Gastroesophageal sphincter (tissue), 4 donors: ENCODE data around the gene PLIN1. TPM values are rescaled to one million over a fixed set of nuclear protein-coding genes. Genes with fewer than 3 reads are reported as not detected.
"Not testable (repeated sequence)": the region's sequence is repeated elsewhere in the genome, so short reads cannot be mapped to it uniquely, and the experiment has no call there.

ENCODE experiments used
- ATAC-seq: fragments of 150-250 bp; one replicate; pipeline ENCODE4 v1.9.1; 2016; ENCODE audit warnings: mild to moderate bottlenecking, moderate library complexity
- H3K27ac ChIP-seq, 4 donors: fragments of 200-600 bp; sonication (generic) in 3 of 4; 1 replicate in 3 of 4; 2 replicates in 1 of 4; pipeline ENCODE4 v1.5.1; 2016 to 2019
- H3K27me3 ChIP-seq: fragments of 200-600 bp; sonication (generic); one replicate; pipeline ENCODE4 v1.5.1; 2019
- H3K36me3 ChIP-seq, 2 donors: fragments of 200-600 bp; sonication (generic); one replicate each; pipeline ENCODE4 v1.5.1; 2019; ENCODE audit warnings: control low read depth in 1 of 2
- H3K4me1 ChIP-seq, 3 donors: fragments of 200-600 bp; sonication (generic); 1 replicate in 2 of 3; 2 replicates in 1 of 3; pipeline ENCODE4 v1.5.1; 2016 to 2019; ENCODE audit warnings: control low read depth in 2 of 3
- H3K4me3 ChIP-seq, 2 donors: fragments of 200-600 bp; sonication (generic); one replicate each; pipeline ENCODE4 v1.5.1; 2019; ENCODE audit warnings: mild to moderate bottlenecking in 1 of 2, moderate library complexity in 1 of 2
- H3K9me3 ChIP-seq, 3 donors: fragments of 200-600 bp; sonication (generic); one replicate each; pipeline ENCODE4 v1.5.1; 2017 to 2019; ENCODE audit warnings: control low read depth in 2 of 3
- EP300 ChIP-seq: sonication (generic); formaldehyde crosslinking; IDR thresholded peaks from one replicate; pipeline ENCODE4 v1.6.1; 2017; ENCODE audit warnings: antibody characterized with exemption, mild to moderate bottlenecking
- POLR2A ChIP-seq, 2 donors: fragments of 450-650 bp; IDR thresholded peaks; one replicate each; pipeline ENCODE4 v1.6.1; 2017; ENCODE audit warnings: antibody characterized with exemption in 2 of 2, mild to moderate bottlenecking in 2 of 2, moderate library complexity in 1 of 2
- POLR2AphosphoS5 ChIP-seq: sonication (generic); formaldehyde crosslinking; IDR thresholded peaks from one replicate; pipeline ENCODE4 v1.6.1; 2017; ENCODE audit warnings: antibody characterized with exemption
- WGBS, 2 donors: methylation state at CpG; one replicate each; pipeline ENCODE4 v1.1.5; 2018; ENCODE audit warnings: low coverage in 1 of 2; 5-methylcytosine and 5-hydroxymethylcytosine counted together
- total RNA-seq, 4 donors: library from RNA; depleted of rRNA; stranded (reverse); fragments of >200 nt; gene quantifications; one replicate each; pipeline ENCODE4 v1.1.0, GENCODE V29; 2016
- TF ChIP-seq, protein P1 (sequence below), 4 experiments: fragments of 200-600 bp in 2 of 4; fragments of 450-650 bp in 2 of 4; sonication (generic) in 1 of 4; IDR thresholded peaks; one replicate each; pipeline ENCODE4 v1.5.1; 2017 to 2019; ENCODE audit warnings: antibody characterized with exemption in 4 of 4, mild to moderate bottlenecking in 2 of 4, moderate library complexity in 2 of 4

Gene PLIN1
- total RNA-seq, 4 donors from 2014 or later, result 1.2 to 22.2 (median 2.5) TPM

DNA sequence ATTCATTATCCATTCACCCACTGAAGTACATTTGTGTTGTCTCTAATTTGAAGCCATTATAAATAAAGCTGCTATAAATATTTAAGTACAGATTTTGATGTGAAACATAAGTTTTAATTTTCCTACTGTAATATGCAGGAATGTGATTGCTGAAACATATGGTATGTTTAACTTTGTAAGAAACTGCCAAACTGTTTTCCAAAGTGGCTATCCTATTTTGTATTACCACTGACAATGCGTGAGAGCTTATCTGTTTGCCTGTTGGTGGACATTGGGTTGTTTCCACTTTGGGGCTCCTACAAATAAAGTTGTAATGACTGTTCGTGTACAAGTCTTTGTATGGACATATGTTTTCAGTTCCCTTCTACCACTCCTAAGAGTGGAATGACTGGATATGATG is 13.9 kb upstream of the PLIN1 start:
- 12 to 23% methylated on average over 2 of the region's 2 CpGs for WGBS, 2 donors
- no peak for ATAC-seq
- no peaks in the 10 kb centered on the region for H3K9me3 ChIP-seq
- H3K4me3 ChIP-seq, result no peak overlapping the region
- peaks cover 0 to 26% (median 6%) of the 10 kb centered on the region in 3 donors for H3K4me1 ChIP-seq
- no peaks in the 10 kb centered on the region for H3K36me3 ChIP-seq
- H3K27ac ChIP-seq, result no peak overlapping the region
- H3K27me3 ChIP-seq, result no peaks in the 10 kb centered on the region
- no peak for TF ChIP-seq POLR2AphosphoS5
- TF ChIP-seq, protein P1, sequence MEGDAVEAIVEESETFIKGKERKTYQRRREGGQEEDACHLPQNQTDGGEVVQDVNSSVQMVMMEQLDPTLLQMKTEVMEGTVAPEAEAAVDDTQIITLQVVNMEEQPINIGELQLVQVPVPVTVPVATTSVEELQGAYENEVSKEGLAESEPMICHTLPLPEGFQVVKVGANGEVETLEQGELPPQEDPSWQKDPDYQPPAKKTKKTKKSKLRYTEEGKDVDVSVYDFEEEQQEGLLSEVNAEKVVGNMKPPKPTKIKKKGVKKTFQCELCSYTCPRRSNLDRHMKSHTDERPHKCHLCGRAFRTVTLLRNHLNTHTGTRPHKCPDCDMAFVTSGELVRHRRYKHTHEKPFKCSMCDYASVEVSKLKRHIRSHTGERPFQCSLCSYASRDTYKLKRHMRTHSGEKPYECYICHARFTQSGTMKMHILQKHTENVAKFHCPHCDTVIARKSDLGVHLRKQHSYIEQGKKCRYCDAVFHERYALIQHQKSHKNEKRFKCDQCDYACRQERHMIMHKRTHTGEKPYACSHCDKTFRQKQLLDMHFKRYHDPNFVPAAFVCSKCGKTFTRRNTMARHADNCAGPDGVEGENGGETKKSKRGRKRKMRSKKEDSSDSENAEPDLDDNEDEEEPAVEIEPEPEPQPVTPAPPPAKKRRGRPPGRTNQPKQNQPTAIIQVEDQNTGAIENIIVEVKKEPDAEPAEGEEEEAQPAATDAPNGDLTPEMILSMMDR (IDR thresholded peaks at IDR 0.05), result no peak
- TF ChIP-seq EP300, result no peak
- TF ChIP-seq POLR2A (IDR thresholded peaks at IDR 0.05), result no peak

DNA sequence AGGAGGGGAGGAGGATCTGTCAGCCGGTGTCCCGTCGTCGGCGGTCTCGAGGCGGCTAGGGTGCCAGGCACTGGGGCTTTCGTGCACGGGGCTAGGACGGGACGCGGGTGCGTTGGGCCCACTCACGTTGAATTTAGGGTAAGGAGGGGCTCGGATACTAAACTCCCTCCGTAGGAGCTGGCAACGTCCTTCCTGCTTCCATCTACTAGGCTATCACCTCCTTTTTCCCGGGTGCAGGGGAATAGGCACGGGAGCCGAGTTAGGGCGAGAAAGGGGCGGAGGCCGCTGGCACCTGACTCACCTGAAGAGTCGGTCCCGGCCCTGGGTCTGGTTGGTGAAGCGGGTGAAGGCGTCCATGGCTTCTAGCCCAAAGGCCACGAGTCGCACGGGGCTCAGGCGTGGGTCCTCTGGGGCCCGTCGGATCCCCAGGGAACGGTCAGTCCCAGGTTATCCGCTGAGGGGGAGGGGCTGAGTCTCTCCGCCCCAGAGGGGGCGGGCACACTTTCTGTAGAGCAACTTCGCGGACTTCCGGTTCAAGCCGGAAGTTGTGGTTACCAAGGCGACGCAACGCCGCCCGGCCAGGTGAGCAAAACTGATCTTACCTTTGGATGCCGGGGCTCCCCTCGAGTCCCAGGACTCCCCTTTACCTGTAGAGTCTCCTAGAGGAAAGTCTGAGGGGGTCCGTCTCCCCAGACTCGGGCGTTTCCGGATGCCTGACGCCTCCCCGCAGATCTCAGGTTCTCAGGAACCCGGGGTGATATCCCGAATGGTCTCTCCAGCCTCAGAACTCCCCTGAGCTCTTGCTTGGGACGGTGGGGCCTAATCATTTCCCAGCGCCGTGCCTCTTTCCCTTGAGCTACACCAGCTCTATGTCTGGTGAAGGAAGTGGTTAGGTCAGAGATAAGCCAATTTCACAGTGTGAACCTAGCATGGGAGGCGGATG is 11.4 kb upstream of the PLIN1 start, which contains the start of the genes PEX11A and WDR93:
Gene PEX11A, minus strand, starts transcription at position 479 of the 943 bp plus-strand sequence. Its CDS starts 122 bp downstream, at position 357.
Gene WDR93, plus strand, starts transcription at position 536 of the 943 bp plus-strand sequence. CDS start 10,936 bp downstream, outside the sequence.
- WGBS, 2 donors, result 0 to 5% methylated on average over 2 to 13 of the region's 60 CpGs

DNA sequence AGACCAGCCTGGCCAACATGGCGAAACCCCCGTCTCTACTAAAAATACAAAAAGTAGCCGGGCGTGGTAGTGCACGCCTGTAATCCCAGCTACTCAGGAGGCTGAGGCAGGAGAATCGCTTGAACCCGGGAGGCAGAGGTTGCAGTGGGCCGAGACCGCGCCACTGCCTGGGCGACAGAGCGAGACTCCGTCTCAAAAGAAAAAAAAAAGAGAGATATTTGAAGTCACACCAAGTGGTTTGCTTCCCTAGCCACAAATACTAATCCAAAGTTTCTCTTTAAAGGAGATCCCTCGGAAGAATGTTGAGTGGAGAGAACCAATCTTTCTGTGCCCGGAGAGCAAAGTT is 10.7 kb upstream of the PLIN1 start:
- Histone ChIP-seq H3K36me3 (peaks cover 0 to 11% of the 10 kb centered on the region in 2 donors), H3K27ac (peak overlapping the region in 3 of 4 donors; percentile 61 to 79 (median 77)), H3K4me3 (peak overlapping the region; percentile 84 to 90), H3K4me1 (peaks cover 0 to 48% (median 6%) of the 10 kb centered on the region in 3 donors)
- WGBS, 2 donors, result 40 to 41% methylated on average over 1 to 5 of the region's 15 CpGs
- not testable (repeated sequence) for H3K27me3 ChIP-seq, ATAC-seq, H3K9me3 ChIP-seq

More for the DNA sequence above, 11.4 kb upstream of the PLIN1 start, which contains the start of the genes PEX11A and WDR93:
- ATAC-seq, result peak; percentile 93
- H3K27ac ChIP-seq, result peak within 1 kb of the TSS in 3 of 4 donors; percentile 61 to 79 (median 77)
- peaks cover 0 to 6% of the 10 kb centered on the region in 2 donors for H3K36me3 ChIP-seq
- H3K4me1 ChIP-seq, result peaks cover 0 to 48% (median 6%) of the 10 kb centered on the region in 3 donors
- no peaks in the 10 kb centered on the region for H3K9me3 ChIP-seq
- H3K4me3 ChIP-seq, result peak within 1 kb of the TSS; percentile 84 to 90
- TF ChIP-seq POLR2A (IDR thresholded peaks at IDR 0.05) (peak; percentile 12 to 31), EP300 (no peak), POLR2AphosphoS5 (peak; percentile 51)
- TF ChIP-seq, protein P1 (IDR thresholded peaks at IDR 0.05), result peak in 1 of 4 experiments; percentile 20
- H3K27me3 ChIP-seq, result no peaks in the 10 kb centered on the region

DNA sequence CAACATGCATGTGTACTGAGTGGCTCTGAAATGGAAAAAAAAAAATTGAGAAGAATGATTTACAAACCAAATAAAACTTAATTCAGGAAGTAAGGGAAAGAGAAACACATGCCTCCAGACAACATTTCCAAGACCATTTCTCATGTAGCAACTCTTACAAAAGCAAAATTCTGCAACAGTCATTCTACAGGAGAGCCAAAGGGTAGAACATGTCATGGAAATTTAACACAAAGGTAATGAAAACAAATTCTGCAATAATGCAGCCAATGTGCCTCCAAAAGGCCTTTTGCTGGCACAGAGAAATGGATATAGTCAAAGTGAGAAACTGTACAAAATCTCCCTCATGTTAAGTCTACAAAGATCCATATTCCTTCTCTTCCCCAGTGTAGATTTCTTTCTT is 7.4 kb upstream of the PLIN1 start:
- TF ChIP-seq EP300, result no peak
- no peak for TF ChIP-seq POLR2AphosphoS5
- TF ChIP-seq POLR2A (IDR thresholded peaks at IDR 0.05), result no peak
- TF ChIP-seq, protein P1 (IDR thresholded peaks at IDR 0.05), result no peak
- ATAC-seq, result no peak

DNA sequence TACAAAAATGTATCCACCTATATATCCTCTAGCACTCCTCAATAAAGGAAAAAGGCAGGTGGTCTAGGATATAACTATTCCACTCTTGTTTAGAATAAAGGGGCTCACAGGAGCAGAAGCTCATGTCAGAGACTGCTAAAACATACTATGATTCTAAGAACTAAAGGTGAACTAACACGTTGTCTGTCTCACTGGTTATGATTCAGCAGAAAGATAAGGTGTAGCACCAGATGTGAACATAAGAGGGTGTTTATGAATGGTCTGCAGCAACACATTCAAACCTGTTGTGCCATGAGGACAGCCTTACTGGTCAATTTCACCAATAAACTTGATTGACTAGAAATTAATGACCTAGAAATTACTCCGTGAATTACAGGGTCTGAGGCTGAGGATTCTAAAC is 6.8 kb upstream of the PLIN1 start:
- 65 to 75% methylated on average over 2 of the region's 2 CpGs for WGBS, 2 donors
- peak overlapping the region in 2 of 4 donors; percentile 22 to 36 for H3K27ac ChIP-seq
- peaks cover 8 to 59% (median 9%) of the 10 kb centered on the region in 3 donors for H3K4me1 ChIP-seq
- ATAC-seq, result no peak
- peaks cover 0 to 35% of the 10 kb centered on the region in 2 donors for H3K36me3 ChIP-seq
- no peak for TF ChIP-seq EP300
- TF ChIP-seq POLR2AphosphoS5, result no peak
- TF ChIP-seq, protein P1 (IDR thresholded peaks at IDR 0.05), result no peak
- TF ChIP-seq POLR2A (IDR thresholded peaks at IDR 0.05), result no peak
- H3K4me3 ChIP-seq, result no peak overlapping the region
- no peaks in the 10 kb centered on the region for H3K27me3 ChIP-seq
- H3K9me3 ChIP-seq, result no peaks in the 10 kb centered on the region

More for the DNA sequence above, 7.4 kb upstream of the PLIN1 start:
- Histone ChIP-seq H3K27me3 (no peaks in the 10 kb centered on the region), H3K4me3 (no peak overlapping the region), H3K4me1 (peaks cover 3 to 55% (median 6%) of the 10 kb centered on the region in 3 donors), H3K27ac (peak overlapping the region in 1 of 4 donors; percentile 36), H3K36me3 (peaks cover 0 to 35% of the 10 kb centered on the region in 2 donors), H3K9me3 (no peaks in the 10 kb centered on the region)
